ENCODE data around the gene NXPE1. TPM values are rescaled to one million over a fixed set of nuclear protein-coding genes. Genes with fewer than 3 reads are reported as not detected.

The NXPE1 gene
- total and polyA plus RNA-seq, 4 donors: not detected

GRCh38 chr11:114563077-114563476 lies 3.4 kb upstream of the NXPE1 start:
- Histone ChIP-seq H3K9ac (ENCODE audit: insufficient read depth in 1 of 2, low read length in 2 of 2) (no peak overlapping the region), H3K4me1 (ENCODE audit: control insufficient read depth in 5 of 5, insufficient read depth in 5 of 5, low read length in 5 of 5) (no peaks in the 10 kb centered on the region), H3K27ac (ENCODE audit: low read depth in 1 of 2, low read length in 1 of 2) (no peak overlapping the region), H3K36me3 (ENCODE audit: control insufficient read depth in 4 of 4, insufficient read depth in 4 of 4, low read length in 4 of 4) (no peaks in the 10 kb centered on the region), H3K4me3 (no peak overlapping the region), H3K27me3 (ENCODE audit: control insufficient read depth in 3 of 3, insufficient read depth in 3 of 3, low read length in 2 of 3) (no peaks in the 10 kb centered on the region), H3K9me3 (ENCODE audit: control insufficient read depth in 4 of 4, insufficient read depth in 3 of 4, low read length in 3 of 4) (no peaks in the 10 kb centered on the region)
- 83 to 87% methylated on average over 2 of the region's 2 CpGs for WGBS, 2 donors
- ATAC-seq (ENCODE audit: insufficient read depth, low FRiP score) (no peak), DNase-seq (no peak)
- TF ChIP-seq CTCF (IDR thresholded peaks at IDR 0.05; ENCODE audit: control extremely low read depth, extremely low read depth): no peak

DNA sequence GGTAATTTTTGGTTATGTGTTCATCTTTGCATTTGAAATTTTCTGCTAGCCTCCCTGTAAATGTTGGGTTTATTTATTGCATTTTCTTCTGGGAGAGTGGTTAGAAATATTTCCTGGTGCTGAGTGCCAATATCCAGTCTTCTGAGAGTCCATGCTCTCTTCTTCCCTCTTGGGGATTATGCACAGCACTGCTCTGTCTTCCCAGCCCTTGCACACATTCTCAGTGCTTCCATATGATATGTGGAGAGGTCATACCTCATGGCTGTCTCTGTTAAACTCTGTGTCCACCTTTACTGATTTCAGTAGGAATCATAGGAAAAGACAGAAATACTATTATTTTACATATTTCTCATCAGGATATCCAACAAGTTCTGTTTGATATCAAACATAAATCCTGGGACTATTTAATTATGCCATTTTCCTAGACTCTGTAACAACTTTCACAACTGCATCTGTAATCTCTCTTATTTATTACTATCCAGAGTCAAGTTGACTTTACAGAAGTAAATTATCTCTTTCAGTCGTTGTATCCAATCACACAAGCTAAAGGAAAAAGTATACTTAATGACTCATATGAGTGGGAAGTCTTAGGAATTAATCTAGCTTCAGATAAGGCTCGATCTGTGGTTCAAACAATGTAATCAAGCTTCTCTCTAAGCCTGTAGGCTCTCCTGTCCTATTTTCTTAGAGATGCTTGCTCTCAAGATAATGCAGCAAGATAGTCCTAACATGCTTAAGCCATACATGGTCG lies 2.7 kb upstream of the NXPE1 start:
- Histone ChIP-seq H3K4me3 (no peak overlapping the region), H3K9ac (ENCODE audit: insufficient read depth in 1 of 2, low read length in 2 of 2) (no peak overlapping the region), H3K9me3 (ENCODE audit: control insufficient read depth in 4 of 4, insufficient read depth in 3 of 4, low read length in 3 of 4) (no peaks in the 10 kb centered on the region), H3K36me3 (ENCODE audit: control insufficient read depth in 4 of 4, insufficient read depth in 4 of 4, low read length in 4 of 4) (no peaks in the 10 kb centered on the region), H3K27me3 (ENCODE audit: control insufficient read depth in 3 of 3, insufficient read depth in 3 of 3, low read length in 2 of 3) (no peaks in the 10 kb centered on the region), H3K27ac (ENCODE audit: low read depth in 1 of 2, low read length in 1 of 2) (no peak overlapping the region), H3K4me1 (ENCODE audit: control insufficient read depth in 5 of 5, insufficient read depth in 5 of 5, low read length in 5 of 5) (no peaks in the 10 kb centered on the region)
- DNase-seq: no peak
- WGBS, 2 donors: 40 to 66% methylated on average over 3 of the region's 3 CpGs
- TF ChIP-seq CTCF (IDR thresholded peaks at IDR 0.05; ENCODE audit: control extremely low read depth, extremely low read depth): no peak
- no peak for ATAC-seq (ENCODE audit: insufficient read depth, low FRiP score)

DNA sequence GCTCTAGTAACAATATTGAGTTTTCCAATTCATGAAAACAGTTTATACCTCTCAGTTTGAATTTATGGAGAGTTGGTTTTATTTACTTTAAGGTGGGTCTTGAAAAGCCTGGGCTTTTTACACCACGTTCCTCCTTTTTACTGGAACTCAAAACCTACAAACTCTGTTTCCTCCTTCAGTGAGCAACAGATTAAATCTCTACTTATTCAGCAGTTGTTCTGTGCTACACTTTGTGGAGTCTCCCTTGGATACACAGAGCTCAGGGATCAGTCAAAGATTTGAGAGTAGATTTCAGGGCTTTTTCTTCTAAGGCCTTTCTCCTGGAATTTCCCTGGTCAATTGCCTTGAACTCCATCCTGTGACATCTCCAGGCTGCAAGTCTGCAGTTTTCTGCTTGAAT lies 3.5 kb downstream of the NXPE1 start:
- WGBS, 2 donors: 40 to 47% methylated on average over 1 of the region's 1 CpG
- Histone ChIP-seq H3K9me3 (ENCODE audit: control insufficient read depth in 4 of 4, insufficient read depth in 3 of 4, low read length in 3 of 4) (no peaks in the 10 kb centered on the region), H3K27ac (ENCODE audit: low read depth in 1 of 2, low read length in 1 of 2) (no peak overlapping the region), H3K27me3 (ENCODE audit: control insufficient read depth in 3 of 3, insufficient read depth in 3 of 3, low read length in 2 of 3) (no peaks in the 10 kb centered on the region), H3K4me3 (no peak overlapping the region), H3K9ac (ENCODE audit: insufficient read depth in 1 of 2, low read length in 2 of 2) (no peak overlapping the region), H3K4me1 (ENCODE audit: control insufficient read depth in 5 of 5, insufficient read depth in 5 of 5, low read length in 5 of 5) (no peaks in the 10 kb centered on the region), H3K36me3 (ENCODE audit: control insufficient read depth in 4 of 4, insufficient read depth in 4 of 4, low read length in 4 of 4) (no peaks in the 10 kb centered on the region)
- DNase-seq: no peak
- TF ChIP-seq CTCF (IDR thresholded peaks at IDR 0.05; ENCODE audit: control extremely low read depth, extremely low read depth): no peak
- no peak for ATAC-seq (ENCODE audit: insufficient read depth, low FRiP score)

- H3K4me3 ChIP-seq: no peak overlapping the region
- WGBS, 2 donors: 86 to 94% methylated on average over 2 of the region's 2 CpGs
- ATAC-seq (ENCODE audit: insufficient read depth, low FRiP score): no peak
These were observed 6.0 kb downstream of the NXPE1 start for GRCh38 chr11:114553642-114554041.

More at GRCh38 chr11:114553642-114554041, 6.0 kb downstream of the NXPE1 start:
- no peak for TF ChIP-seq CTCF (IDR thresholded peaks at IDR 0.05; ENCODE audit: control extremely low read depth, extremely low read depth)
- H3K9me3 ChIP-seq (ENCODE audit: control insufficient read depth in 4 of 4, insufficient read depth in 3 of 4, low read length in 3 of 4): no peaks in the 10 kb centered on the region
- no peaks in the 10 kb centered on the region for H3K36me3 ChIP-seq (ENCODE audit: control insufficient read depth in 4 of 4, insufficient read depth in 4 of 4, low read length in 4 of 4)
- no peak overlapping the region for H3K27ac ChIP-seq (ENCODE audit: low read depth in 1 of 2, low read length in 1 of 2)
- H3K9ac ChIP-seq (ENCODE audit: insufficient read depth in 1 of 2, low read length in 2 of 2): no peak overlapping the region
- no peaks in the 10 kb centered on the region for H3K27me3 ChIP-seq (ENCODE audit: control insufficient read depth in 3 of 3, insufficient read depth in 3 of 3, low read length in 2 of 3)
- H3K4me1 ChIP-seq (ENCODE audit: control insufficient read depth in 5 of 5, insufficient read depth in 5 of 5, low read length in 5 of 5): no peaks in the 10 kb centered on the region
- no peak for DNase-seq

Data from lung (tissue), 12 donors.